Measurements from ENCODE around the gene AADACL2.

AADACL2 gene

DNA sequence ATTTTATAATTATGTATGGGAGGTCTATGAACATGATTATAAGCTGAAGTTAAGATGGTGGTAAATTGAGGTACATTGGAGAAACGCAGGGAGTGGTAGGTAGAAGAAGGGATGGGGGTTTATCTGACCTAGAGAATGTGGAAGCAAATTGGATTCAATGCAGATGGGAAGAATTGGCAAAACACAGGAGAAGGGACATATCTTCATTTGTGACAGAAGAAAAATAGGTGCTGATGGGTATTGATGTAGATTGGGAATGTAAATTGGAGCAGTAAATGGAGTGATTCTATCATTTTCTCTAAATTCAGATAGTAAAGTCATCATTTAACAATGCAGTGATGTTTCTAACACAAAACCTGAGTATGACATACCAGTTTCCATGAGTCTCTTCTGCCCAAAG is 40.5 kb downstream of the AADACL2 start:
- Histone ChIP-seq H3K27me3 (ENCODE audit: insufficient read depth, poor library complexity, severe bottlenecking) (no peaks in the 10 kb centered on the region), H3K27ac (replicated peaks) (no peak overlapping the region), H3K4me3 (replicated peaks; ENCODE audit: insufficient read depth, low read length) (no peak overlapping the region)
- no peak for DNase-seq (ENCODE audit: low read depth in 1 of 2, low spot score in 1 of 2)
- TF ChIP-seq, protein P1, sequence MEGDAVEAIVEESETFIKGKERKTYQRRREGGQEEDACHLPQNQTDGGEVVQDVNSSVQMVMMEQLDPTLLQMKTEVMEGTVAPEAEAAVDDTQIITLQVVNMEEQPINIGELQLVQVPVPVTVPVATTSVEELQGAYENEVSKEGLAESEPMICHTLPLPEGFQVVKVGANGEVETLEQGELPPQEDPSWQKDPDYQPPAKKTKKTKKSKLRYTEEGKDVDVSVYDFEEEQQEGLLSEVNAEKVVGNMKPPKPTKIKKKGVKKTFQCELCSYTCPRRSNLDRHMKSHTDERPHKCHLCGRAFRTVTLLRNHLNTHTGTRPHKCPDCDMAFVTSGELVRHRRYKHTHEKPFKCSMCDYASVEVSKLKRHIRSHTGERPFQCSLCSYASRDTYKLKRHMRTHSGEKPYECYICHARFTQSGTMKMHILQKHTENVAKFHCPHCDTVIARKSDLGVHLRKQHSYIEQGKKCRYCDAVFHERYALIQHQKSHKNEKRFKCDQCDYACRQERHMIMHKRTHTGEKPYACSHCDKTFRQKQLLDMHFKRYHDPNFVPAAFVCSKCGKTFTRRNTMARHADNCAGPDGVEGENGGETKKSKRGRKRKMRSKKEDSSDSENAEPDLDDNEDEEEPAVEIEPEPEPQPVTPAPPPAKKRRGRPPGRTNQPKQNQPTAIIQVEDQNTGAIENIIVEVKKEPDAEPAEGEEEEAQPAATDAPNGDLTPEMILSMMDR (IDR thresholded peaks at IDR 0.05; ENCODE audit: insufficient read depth, low read length): no peak
- TF ChIP-seq POLR2AphosphoS5 (IDR thresholded peaks at IDR 0.05; ENCODE audit: low read depth) (no peak), SPI1 (IDR thresholded peaks at IDR 0.05; ENCODE audit: borderline replicate concordance, low read depth) (no peak), GABPA (IDR thresholded peaks at IDR 0.05; ENCODE audit: low read depth) (no peak)
- TF ChIP-seq, protein P2, sequence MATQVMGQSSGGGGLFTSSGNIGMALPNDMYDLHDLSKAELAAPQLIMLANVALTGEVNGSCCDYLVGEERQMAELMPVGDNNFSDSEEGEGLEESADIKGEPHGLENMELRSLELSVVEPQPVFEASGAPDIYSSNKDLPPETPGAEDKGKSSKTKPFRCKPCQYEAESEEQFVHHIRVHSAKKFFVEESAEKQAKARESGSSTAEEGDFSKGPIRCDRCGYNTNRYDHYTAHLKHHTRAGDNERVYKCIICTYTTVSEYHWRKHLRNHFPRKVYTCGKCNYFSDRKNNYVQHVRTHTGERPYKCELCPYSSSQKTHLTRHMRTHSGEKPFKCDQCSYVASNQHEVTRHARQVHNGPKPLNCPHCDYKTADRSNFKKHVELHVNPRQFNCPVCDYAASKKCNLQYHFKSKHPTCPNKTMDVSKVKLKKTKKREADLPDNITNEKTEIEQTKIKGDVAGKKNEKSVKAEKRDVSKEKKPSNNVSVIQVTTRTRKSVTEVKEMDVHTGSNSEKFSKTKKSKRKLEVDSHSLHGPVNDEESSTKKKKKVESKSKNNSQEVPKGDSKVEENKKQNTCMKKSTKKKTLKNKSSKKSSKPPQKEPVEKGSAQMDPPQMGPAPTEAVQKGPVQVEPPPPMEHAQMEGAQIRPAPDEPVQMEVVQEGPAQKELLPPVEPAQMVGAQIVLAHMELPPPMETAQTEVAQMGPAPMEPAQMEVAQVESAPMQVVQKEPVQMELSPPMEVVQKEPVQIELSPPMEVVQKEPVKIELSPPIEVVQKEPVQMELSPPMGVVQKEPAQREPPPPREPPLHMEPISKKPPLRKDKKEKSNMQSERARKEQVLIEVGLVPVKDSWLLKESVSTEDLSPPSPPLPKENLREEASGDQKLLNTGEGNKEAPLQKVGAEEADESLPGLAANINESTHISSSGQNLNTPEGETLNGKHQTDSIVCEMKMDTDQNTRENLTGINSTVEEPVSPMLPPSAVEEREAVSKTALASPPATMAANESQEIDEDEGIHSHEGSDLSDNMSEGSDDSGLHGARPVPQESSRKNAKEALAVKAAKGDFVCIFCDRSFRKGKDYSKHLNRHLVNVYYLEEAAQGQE (IDR thresholded peaks at IDR 0.05; ENCODE audit: insufficient replicate concordance, low read depth): no peak

DNA sequence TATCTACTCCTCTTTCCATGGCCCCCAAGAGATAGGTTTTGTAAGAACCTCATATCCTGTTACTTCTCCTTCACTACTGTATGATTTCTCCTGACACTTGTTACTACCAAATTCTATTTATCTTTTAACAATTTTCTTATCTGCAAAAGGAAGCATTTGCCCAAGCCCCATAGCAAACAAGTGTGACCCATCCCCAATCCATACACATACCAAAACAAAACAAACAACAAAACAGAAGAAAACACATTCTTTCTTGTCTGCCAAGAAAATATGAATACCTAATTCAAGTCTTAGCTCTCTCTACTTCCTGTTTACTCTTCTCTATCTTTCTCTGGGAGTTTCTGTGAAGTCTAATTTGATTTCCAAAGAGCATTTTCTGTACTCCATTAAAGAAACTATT is 41.2 kb downstream of the AADACL2 start:
- Histone ChIP-seq H3K27ac (replicated peaks) (no peak overlapping the region), H3K4me3 (replicated peaks; ENCODE audit: insufficient read depth, low read length) (no peak overlapping the region), H3K27me3 (ENCODE audit: insufficient read depth, poor library complexity, severe bottlenecking) (no peaks in the 10 kb centered on the region)
- DNase-seq (ENCODE audit: low read depth in 1 of 2, low spot score in 1 of 2): no peak
- TF ChIP-seq POLR2AphosphoS5 (IDR thresholded peaks at IDR 0.05; ENCODE audit: low read depth) (no peak), GABPA (IDR thresholded peaks at IDR 0.05; ENCODE audit: low read depth) (no peak), SPI1 (IDR thresholded peaks at IDR 0.05; ENCODE audit: borderline replicate concordance, low read depth) (no peak)
- TF ChIP-seq, protein P2 (IDR thresholded peaks at IDR 0.05; ENCODE audit: insufficient replicate concordance, low read depth): no peak
- TF ChIP-seq, protein P1 (IDR thresholded peaks at IDR 0.05; ENCODE audit: insufficient read depth, low read length): no peak

DNA sequence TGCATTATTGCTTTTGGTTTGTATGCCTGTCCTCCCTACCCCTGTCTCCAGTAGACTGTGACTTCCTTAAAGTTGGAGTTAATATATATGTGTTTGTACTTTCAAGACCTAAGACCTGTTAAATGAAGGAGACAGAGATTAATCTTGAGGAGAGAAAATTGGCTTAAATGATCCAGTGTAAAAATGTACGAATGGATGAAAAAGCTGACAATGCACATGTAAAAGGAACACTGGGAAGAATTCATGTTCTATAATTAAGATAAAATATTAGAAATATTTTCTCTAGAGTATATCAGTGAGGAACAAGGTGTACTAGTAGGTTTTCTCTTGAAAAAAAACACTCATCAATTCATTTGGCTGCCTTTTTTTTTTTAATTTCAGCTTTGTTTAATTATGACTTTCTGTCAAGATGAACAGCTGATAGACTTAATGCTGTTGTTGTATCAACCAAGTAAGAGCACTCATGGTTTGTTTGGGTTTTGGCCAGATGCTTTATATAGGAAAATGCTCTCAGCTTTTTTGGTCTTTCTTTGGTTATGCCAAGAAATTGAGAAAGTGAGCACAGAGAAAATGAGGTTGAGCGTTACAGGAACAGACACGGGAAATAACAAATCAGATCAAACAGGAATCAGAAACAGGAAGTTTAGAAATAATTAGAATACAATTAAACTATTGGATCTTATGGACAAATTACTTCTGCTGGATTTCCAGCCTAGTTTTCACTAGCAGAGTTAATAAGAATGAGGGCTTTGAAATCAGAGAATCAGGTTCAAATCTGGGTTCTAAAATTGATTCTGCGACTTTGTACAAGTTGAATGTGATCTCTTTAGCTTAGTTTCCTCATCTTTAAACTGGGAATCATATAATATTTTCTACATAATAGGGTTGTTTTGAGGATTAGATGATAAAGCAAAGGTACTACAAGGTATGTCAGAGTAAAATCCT is 41.9 kb downstream of the AADACL2 start:
- Histone ChIP-seq H3K4me3 (replicated peaks; ENCODE audit: insufficient read depth, low read length) (no peak overlapping the region), H3K27ac (replicated peaks) (no peak overlapping the region), H3K27me3 (ENCODE audit: insufficient read depth, poor library complexity, severe bottlenecking) (no peaks in the 10 kb centered on the region)
- TF ChIP-seq, protein P2 (IDR thresholded peaks at IDR 0.05; ENCODE audit: insufficient replicate concordance, low read depth): no peak
- no peak for TF ChIP-seq GABPA (IDR thresholded peaks at IDR 0.05; ENCODE audit: low read depth)
- TF ChIP-seq POLR2AphosphoS5 (IDR thresholded peaks at IDR 0.05; ENCODE audit: low read depth): no peak
- no peak for TF ChIP-seq SPI1 (IDR thresholded peaks at IDR 0.05; ENCODE audit: borderline replicate concordance, low read depth)
- TF ChIP-seq, protein P1 (IDR thresholded peaks at IDR 0.05; ENCODE audit: insufficient read depth, low read length): no peak
- DNase-seq (ENCODE audit: low read depth in 1 of 2, low spot score in 1 of 2): no peak
